GM21825 (cell line): Measurements from ENCODE around the gene EPHA8.

Source experiments
- ATAC-seq: cut with Tn5 transposase; IDR thresholded peaks from one replicate; pipeline ENCODE4 v1.9.1; 2021; ENCODE audit warnings: mild to moderate bottlenecking, moderate library complexity; ENCODE audit not compliant: unreplicated experiment

Gene EPHA8

DNA sequence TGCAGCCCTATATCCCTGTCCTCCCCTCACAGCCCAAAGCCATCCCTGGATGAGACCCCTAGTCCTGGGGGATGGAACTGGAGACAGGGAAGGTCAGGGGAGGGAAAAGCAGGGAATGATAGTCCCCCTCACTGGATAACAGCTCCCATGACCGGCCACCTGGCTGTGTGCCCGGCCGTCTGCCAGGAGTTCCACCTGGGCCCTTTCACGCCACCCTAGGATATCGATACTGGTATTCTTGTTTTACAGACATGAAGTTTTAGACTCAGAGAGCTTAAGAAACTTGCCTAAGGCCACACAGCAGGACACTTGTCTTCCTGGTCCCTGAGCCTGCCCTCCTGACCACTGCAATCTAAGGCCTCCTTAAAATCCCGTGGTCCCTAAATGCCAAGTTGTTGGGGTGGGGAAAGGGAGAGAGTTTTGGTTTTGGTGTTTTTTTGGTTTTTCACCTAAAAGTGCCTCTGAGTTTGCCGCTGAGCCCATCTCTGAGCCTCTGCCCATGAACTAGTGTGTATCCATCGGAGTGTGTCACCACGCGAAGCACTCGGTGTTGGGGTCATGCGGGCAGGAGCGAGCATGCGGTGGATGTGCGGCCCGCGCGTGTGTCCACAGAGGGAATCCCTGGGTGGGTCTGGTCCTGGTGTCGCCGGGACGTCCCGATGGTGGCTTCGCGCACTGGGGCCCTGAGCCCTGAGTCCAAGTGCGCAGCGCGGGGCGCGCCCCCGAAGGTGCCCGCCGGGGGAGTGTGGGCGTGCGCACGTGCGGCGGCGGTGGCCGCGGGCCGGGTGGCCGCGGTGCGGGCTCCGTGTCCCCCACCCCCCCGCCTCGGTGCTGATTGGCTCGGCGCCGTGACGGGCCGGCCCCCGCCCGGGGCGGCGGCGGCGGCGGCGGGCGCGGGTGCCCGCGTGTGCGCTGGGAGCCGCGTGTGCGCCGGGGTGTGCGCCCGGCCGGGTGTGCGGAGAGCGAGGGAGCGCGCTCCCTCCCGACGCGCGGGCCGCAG lies at the start of gene EPHA8:
EPHA8 (plus strand) TSS at position 906 of the 1,000 bp plus-strand sequence. CDS start 147 bp downstream, outside the sequence.
- no peak for ATAC-seq

DNA sequence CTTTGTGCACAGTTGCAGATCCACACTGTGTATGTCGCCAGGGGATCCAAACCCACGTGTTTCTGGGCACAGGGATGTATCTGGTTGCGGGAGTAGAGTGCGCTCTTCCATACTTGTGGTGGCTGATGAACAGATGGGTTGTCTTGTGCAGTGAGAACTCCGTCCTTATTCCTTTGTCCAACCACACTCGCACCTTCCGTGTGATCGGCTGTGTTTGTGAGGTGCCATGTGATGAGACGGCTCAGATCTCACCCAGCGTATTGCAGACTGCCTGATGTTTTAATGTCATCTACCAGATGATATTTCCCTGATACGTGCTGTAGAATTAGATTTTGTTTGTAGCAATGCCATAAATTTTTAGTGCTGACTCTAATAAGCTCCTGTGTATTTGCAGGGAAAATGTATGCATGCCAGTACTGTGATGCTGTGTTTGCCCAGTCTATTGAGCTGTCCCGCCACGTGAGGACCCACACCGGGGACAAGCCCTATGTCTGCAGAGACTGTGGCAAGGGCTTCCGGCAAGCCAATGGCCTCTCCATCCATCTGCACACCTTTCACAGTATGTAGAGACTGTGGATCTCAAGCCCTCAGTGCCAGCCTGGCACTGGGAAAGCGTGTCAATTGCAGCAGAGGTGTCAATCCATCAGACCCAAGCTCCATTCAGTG lies 46.2 kb upstream of the EPHA8 start:
- ATAC-seq: no peak

DNA sequence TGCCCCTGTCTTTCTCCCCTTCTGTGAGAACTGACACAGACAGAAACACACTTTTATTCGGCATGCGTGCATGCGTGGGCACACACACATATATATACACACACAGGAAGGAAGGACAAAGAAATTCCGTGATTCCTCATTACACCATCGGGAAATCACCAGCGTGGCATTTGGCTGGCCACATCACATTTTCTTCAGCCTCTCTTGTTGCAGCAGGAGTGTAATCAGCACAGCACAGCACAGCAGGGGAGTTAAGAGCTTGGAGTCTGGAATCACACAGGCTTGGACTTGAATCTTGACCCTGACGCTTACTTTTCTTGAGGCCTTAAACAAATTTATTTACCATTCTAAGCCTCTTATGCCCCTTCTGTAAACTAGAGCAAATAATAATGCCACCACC lies 45.3 kb upstream of the EPHA8 start:
- no peak for ATAC-seq

DNA sequence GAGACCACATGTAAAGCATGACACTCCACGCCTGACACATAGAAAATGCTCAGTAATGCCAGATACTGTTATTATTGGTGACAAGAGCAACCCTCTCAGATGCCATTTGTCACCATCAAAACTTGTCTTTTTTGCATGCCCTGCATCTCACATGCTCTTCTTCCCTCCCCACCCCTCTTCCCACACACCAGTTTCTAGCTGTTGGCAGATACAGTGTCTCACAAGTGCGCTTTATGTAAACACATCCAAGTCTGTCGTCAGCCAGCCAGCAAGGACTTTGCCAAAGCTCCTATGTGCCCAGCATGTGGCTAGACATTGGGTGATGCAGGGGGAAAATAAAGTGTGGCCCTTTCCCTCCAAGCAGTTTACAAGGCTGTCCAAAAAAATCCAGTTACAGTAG lies 44.9 kb upstream of the EPHA8 start:
- ATAC-seq: no peak

DNA sequence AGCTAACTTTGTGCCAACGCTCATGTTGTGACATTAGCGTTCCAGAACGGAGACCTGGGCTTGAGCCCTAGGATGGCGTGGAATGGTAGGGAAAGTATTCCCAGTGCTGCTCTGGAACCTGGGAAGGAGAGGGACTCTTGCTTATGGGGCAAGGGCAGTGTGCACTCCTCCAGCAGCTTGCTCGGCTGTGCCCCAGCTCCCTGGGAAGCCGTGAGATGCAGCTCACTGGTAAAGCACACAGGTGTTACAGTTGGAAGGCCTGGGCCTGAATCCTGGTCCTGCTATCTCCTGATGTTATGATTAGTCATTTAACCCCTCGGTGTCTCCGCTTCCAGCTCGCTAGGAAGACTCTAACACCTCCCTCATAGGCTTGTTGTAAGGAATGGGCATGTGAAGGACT lies 42.4 kb upstream of the EPHA8 start:
- no peak for ATAC-seq

DNA sequence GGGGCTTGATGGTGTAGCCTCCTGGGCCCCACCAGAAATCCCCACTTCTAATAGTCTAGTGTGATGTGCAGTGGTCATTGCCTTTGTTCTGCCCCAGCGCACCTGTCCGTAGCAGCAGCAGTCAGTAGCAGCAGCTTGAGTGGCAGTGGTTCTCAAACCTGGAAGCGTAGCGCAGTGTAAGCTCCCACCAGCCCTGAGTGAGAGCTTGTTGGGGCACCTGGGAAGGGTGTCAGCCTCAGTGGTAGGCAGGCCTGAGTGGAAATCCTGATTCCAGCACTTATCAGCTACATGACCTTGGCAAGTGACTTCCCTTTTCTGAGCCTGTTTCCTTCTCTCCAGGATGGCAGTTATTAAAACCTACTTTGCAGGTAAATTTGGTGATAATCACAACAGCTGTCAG lies 41.6 kb upstream of the EPHA8 start:
- ATAC-seq: no peak

DNA sequence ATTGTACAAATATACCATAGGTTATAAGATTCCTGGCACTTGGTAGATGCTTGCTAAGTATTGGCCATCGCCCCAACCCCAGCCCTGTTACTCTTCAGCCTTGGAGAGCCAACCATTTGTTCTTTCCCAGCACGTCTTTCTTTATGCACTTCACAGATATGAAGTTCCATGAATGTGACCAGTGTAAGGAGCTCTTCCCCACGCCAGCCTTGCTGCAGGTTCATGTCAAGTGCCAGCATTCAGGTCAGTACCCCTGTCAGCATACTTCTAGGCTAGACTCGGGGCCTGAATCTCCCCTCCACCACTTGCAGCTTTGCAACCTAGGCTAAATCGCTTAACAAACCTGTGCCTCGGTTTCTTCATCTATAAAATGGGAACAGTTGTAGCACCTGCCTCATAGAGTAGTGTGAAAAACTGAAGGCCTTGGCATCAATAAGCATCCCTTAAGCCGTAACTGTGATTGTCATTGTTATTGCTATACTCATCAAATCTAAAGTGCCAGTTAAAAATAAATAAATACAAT lies 41.0 kb upstream of the EPHA8 start:
- no peak for ATAC-seq

DNA sequence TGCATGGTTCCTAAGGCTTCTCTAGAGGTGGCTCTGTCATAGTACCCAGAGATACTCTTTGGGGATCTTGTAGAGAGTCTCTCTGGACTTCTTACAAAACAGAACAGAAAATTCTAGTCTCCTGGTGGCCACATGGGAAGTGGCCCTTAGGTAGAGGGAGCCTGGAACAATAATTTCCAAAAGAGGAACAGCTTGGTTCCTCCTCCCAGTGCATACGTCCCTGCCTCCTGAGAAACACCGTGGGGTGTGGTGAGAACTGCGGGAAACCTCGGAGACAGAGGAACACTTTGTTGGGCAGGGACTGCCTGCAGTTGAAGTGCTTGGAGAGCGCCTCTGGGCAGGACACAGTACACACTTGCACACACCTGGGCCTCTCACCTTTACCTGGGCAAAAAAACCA lies 38.8 kb upstream of the EPHA8 start:
- no peak for ATAC-seq

DNA sequence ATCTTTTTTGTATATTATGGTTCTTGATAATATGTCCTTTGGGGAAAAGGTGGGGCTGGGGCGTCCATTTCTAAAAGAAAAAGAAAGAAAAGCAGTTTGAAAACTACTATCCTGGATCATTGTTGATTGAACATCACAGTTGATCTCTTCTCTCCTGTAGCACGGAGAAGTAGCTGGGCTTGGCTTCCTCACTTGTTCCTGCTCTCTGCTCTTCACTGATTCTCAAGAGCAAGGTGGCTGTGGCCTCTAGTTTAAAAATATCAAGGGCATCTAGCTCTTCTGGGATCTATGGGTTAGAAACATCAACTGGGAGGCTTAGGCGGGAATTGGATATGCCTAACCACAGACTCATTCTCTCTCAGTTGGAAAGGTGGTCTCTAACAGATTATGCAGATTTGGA lies 38.1 kb upstream of the EPHA8 start:
- no peak for ATAC-seq

DNA sequence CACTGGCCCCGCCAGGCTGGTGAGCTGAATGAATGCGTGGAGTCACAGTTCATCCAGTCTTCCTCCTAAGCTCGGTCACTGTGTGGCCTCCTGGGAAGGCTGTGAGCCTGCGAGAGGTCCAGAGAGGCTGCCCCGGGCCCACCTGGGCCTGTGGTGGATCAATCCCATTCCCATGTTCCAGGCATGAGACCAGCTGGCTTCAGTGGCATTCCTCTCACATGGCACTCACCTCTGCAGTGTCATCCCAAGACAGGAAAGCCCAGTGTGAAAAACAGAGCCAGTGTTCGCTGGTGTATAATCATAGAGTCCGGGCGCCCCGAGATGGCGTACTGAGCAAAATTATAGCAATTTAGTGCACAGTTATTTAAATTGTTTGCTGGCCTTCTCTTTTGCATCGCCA lies 37.6 kb upstream of the EPHA8 start:
- no peak for ATAC-seq

DNA sequence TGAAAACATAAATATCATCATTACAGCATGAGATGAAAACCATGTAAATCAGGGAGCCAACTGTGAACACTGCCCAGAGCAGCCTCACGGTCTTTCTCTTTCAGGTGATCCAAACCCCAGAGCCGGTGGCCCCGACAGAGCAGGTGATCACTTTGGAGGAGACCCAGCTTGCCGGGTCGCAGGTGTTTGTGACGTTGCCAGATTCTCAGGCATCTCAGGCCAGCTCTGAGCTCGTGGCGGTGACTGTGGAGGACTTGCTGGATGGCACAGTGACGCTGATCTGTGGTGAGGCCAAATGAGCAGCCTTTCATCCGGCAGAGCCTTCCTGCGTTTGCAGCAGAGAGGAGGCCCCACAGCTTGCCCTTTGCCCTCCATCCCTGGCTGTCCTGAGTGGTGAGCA lies 37.2 kb upstream of the EPHA8 start:
- ATAC-seq: no peak

DNA sequence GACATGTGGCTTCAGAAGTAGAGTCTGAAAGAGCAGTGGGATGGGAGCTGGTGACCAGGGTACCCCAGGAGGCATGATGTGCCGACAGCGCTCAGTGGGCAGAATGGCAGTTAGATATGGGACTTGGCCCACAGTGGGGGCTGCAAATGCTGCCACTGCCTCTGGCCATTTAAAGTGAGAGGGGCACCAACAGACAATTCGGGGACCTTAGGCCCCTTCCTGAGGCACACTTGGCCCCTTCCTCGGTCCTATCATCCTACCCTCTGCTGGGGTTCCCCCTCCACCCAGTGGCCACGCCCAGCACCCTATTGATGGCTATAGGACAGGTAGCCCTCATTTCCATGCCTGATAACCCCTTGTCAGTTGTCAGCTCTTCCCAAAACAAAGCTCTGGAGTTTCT lies 36.6 kb upstream of the EPHA8 start:
- no peak for ATAC-seq

DNA sequence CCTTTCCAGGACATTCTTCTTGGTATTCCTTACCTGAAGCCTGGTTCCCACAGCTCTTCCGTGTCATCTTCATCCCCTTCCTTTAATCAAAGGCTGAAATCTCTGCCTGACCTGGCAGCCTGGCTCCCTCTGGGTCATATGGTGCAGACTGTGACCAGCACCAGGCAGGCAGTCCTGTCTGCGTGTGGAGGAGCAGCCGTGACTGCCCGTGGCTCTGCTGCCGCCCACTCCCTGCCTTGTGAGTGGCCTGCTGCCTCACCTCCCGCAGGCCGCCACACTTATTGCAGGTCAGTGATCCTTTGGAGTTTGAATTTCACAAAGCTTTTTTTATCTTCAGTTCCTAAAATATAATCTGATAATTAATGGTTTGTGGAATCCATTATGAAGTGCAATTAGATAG lies 36.2 kb upstream of the EPHA8 start:
- no peak for ATAC-seq

DNA sequence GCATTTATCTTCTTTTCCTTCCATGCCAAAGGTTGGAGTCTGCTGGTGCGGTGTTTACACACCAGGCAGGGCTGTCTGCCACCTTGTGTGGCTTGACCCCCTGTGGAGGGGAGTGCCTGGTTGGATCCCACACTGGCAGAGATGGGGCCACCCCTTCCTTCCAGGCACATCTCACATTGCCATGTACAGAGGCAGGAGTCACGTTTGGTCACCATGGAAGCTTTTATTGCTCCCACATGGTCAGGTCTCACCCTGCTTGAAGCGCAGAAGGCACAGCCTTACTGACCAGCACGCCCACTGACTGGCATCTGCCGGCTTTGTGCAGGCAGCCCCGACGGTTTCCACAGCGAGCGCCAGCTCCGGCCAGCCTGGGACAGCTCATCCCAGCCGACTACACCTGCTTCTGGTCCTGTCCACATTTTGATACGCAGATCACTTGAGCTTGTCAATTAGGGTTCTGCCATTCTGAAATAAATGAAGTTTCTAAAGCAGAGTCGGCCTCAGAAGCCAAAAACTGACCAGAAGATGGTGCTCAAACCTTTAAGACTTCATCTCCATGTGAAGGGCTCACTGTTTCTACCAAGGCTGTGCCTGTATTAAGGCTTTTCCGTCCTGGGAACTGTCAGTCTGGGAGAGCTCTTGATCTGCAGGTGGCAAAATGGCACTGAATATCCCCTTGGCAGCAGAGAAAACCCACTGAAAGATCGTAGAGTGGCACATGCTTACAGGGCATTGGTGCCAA lies 35.6 kb upstream of the EPHA8 start:
- no peak for ATAC-seq

DNA sequence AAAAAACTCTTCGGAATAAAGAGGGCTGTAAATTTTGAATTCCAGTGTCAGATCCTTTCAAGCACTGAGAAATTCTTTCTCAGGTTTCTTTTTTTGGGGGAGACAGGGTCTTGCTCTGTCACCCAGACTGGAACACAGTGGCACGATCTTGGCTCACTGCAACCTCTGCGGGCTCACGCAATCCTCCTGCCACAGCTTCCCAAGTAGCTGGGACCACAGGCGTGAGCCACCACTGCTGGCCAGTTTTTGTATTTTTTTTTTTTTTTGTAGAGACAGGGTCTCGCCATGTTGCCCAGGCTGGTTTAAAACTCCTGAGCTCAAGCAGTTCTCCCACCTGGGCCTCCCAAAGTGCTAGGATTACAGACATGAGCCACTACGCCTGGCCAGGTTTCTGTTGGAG lies 34.8 kb upstream of the EPHA8 start:
- no peak for ATAC-seq

DNA sequence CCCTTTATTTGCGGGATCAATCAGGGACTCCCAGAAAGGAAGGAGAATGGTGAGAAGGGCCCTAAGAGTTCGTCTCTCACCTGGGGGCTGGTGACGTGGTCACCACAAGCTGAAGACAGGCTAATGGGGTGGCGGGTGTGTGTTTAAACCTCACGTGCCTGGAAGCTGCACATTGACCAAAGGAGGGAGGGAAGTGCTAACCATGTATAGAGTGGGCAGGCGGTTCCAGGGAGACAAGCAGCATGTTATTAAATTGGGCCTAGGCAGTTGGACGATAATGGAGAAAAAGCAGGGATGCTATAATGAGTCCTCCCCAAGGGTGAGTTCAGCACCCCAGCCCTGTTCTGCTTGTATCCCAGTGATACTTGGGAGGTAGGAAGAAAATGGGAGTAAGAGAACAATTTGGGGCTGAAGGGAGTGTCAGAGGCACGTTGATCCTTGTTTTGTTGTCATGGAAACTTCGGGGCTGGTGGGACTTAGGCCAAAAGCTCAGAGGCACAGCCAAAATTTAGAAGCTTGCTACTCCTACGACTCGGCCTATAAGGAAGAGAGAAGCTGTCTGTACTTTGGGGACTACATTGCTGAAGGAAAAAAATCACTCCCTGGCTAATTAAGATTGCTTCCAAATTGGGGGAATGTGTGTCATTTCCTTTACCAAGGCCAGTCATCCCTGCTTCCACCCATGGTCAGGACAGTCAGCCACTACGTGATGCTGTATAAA lies 33.2 kb upstream of the EPHA8 start:
- no peak for ATAC-seq

DNA sequence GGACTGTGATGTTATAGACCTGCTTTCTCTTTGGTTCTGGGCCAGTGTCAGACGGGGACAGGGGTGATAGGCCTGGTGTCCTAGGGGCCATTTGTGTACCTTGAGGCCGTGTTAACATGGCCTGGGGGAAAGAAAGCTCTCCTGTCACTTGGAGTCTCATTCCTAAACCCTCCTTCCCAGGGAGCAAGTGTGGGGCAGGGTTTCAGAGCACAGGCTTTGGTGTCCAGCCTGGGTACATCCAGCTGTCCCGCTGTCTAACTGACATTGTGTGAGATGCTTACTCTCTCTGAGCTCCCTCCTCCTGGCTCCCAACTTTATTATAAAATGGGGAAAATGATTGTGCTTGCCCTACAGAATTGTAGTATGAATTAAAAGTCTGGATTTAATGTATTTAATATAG lies 32.6 kb upstream of the EPHA8 start:
- no peak for ATAC-seq

DNA sequence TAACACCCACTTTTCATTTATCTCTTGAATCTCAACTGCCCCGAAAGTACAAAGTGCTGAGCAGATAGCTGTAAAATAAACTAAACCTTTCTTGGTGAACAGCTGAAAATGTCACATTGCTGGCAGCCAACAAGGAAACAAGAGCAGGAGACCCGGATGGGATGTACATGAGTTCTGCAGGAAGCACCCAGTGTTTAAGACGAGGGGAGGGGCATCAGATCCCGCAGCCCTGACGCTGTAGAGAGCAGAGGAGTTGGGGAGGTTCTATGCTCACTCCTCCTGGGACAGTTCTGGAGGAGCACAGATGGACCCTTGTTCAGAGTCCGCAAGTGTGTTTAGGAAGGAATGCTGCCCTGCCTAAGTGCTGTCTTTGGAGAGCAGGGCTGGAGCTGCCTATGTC lies 32.0 kb upstream of the EPHA8 start:
- no peak for ATAC-seq

DNA sequence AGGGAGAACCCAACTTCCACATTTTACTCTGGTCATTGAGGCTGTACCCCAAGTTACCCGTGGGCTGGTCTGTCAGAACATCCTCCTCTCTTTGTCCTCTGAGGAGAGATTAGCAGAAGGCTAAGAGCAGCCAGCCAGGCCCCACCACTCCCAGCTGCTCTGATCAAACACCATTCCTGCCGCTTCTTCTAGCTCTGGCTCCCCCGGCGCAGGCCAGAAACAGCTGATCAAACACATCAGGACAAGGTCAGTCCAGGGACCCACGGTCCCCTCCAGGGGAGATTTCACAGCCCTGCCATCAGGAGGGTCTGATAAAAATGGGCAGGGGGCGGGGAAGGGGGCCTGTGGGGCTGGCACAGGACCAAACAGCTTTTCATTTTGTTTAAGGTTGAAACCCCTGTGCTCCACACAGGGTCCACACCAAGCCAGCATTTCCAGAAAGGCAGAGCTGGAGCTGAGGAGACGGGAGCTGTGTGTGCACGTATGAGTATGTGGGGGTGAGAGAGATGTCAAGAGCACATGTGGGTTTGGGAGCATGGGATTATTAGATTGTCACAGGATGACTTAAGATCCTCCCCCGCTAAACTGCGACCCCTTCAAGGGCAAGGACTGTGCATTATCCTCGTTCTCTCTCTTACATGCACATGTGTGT lies 29.9 kb upstream of the EPHA8 start:
- no peak for ATAC-seq

DNA sequence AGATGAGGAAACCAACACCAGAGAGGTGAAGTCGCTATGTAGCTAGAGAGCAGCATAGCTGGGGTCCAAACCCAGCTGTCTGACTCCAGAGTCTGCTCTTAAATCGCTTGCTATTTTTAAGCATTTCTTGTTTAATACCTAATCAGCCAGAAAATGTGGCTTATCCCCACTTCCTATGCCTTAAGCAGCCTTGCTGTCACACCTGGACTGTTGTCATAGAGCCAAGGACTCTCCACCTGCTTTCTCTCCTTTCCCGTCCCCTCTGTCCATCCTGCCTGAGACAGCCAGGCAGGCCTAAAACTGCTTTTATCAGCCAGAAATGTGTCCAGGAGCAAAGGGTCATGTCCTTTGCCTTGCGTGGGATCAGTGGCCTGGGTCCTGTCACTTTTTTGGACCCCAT lies 28.3 kb upstream of the EPHA8 start:
- no peak for ATAC-seq
